ENCODE results near the gene IRF8.

The IRF8 gene

GRCh38 chr16:85861095-85861825 is 37.7 kb upstream of the IRF8 start:
- TF ChIP-seq CTCF (conservative IDR thresholded peaks at IDR 0.05), result no peak
- no peak overlapping the region for H3K27ac ChIP-seq

GRCh38 chr16:85862476-85863383 is 36.2 kb upstream of the IRF8 start:
- TF ChIP-seq CTCF (conservative IDR thresholded peaks at IDR 0.05), result no peak
- H3K27ac ChIP-seq, result no peak overlapping the region

DNA sequence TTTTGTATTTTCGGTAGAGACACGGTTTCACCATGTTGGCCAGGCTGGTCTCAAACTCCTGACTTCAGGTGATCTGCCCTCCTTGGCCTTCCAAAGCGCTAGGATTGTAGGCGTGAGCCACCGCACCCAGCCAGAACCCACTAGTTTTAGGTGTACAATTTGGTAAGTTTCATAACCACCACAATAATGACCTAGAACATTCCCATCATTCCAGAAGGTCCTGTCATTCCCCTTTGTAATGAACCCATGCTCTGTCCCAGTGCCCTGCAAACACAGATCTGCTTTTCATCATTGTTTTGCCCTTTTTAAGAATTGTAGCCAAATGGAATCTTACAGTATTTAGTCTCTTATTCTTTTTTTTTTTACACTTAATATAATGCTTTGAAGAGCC is 35.6 kb upstream of the IRF8 start:
- no peak overlapping the region for H3K27ac ChIP-seq
- TF ChIP-seq CTCF (conservative IDR thresholded peaks at IDR 0.05), result no peak

DNA sequence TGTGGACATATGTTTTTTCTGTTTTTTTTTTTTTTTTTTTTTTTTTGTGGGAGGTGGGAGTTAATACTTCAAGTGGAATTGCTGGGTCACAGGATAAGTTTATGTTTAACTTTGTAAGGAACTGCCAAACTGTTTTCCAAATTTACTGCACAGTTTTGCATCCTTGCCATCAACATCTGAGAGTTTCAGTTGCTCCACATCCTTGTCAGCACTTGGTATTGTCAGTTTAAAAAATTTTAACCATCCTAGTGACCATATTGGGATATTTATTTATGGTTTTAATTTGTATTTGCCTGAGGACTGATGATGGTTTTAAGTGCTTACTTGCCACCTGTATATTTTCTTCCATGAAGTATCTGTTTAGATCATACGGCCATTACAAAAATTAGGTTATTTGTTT is 34.0 kb upstream of the IRF8 start:
- TF ChIP-seq CTCF (conservative IDR thresholded peaks at IDR 0.05), result no peak
- no peak overlapping the region for H3K27ac ChIP-seq

DNA sequence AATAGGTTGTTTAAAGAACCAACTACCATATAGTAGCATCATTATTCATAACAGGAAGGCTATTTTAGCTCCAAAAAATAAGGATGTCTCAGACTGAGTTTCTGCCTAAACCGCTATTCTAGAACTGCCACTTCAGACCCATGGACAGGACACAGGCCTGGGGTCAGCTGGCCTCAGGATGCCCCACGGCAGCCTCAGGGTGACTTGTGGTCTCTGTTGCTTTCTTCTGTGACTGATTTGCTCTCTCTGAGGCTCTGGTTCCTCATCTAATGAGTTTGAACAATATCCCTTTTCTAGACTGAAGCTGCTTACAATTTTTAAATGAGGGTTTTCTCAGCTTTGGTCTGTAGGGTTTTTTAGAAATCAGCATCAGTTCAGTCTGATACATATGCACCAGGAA is 31.8 kb upstream of the IRF8 start:
- H3K27ac ChIP-seq, result no peak overlapping the region
- TF ChIP-seq CTCF (conservative IDR thresholded peaks at IDR 0.05), result no peak

DNA sequence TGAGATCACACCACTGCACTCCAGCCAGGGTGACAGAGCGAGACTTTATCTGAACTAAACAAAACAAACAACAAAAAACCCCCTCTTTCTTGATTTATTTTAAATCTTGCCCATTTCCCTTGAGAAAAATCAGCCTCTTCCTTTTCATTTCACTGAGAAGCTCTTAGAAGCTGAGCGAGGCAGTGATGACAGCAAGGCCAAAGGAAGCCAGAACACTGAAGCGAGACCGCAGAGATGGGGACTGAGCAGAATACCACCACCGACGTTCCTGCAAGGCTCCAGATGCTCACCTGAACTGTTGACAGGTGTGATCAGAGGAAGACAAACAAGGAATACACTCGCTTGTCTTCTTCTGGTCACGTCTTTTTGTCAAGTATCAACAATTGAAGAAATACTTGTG is 30.5 kb upstream of the IRF8 start:
- no peak overlapping the region for H3K27ac ChIP-seq
- TF ChIP-seq CTCF (conservative IDR thresholded peaks at IDR 0.05), result no peak

DNA sequence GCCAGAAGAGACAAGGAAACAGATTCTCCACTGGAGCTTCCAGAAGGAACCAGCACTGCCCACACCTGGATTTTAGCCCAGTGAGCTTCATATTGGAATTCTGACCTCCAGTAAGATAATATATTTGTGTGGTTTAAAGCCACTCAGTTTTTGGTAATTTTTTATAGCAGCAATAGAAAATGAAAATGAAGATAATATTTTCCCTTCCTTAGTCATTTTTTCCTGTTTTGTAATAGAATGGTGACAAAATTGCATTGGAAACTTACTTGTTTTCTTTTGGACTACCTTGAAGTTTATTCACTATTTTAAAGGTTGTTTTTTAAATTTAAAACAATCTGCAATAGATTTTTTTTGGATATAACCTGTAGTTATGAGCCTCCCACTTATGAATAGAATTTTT is 29.8 kb upstream of the IRF8 start:
- H3K27ac ChIP-seq, result no peak overlapping the region
- no peak for TF ChIP-seq CTCF (conservative IDR thresholded peaks at IDR 0.05)

All from VCaP (cell line).